IMR-90 (cell line): ENCODE measurements around the gene CDH13.

ENCODE experiments used
- BHLHE40 ChIP-seq: fragments of 150-350 bp; IDR thresholded peaks from 2 replicates; pipeline ENCODE4 v1.6.1; 2016; ENCODE audit warnings: mild to moderate bottlenecking, low read depth, low read length
- CHD1 ChIP-seq: IDR thresholded peaks from 2 replicates; pipeline ENCODE4 v1.6.1; 2012; ENCODE audit warnings: low read depth, low read length, improper control_type of control experiment
- FOS ChIP-seq: fragments of 150-350 bp; IDR thresholded peaks from 2 replicates; pipeline ENCODE4 v1.6.1; 2016; ENCODE audit warnings: low read depth, low read length
- MXI1 ChIP-seq: IDR thresholded peaks from 2 replicates; pipeline ENCODE4 v1.6.1; 2012; ENCODE audit warnings: low read depth, mild to moderate bottlenecking, low read length, moderate library complexity, borderline replicate concordance
- POLR2A ChIP-seq: IDR thresholded peaks from 2 replicates; pipeline ENCODE4 v1.6.1; 2012; ENCODE audit warnings: mild to moderate bottlenecking, low read depth, low read length
- RAD21 ChIP-seq: IDR thresholded peaks from 2 replicates; pipeline ENCODE4 v1.6.1; 2012; ENCODE audit warnings: low read length, improper control_type of control experiment
- RFX5 ChIP-seq: IDR thresholded peaks from 2 replicates; pipeline ENCODE4 v1.8.0; 2012; ENCODE audit warnings: low read depth, mild to moderate bottlenecking, low read length, moderate library complexity
- SMC3 ChIP-seq: fragments of 150-350 bp; IDR thresholded peaks from 2 replicates; pipeline ENCODE4 v1.6.1; 2016; ENCODE audit warnings: low read depth, mild to moderate bottlenecking, antibody characterized with exemption, low read length, moderate library complexity
- TF ChIP-seq, protein P1 (sequence below): conservative IDR thresholded peaks from 2 replicates; pipeline ENCODE4 v1.5.1; 2012; ENCODE audit warnings: mild to moderate bottlenecking, low read depth, low read length, improper control_type of control experiment
- TF ChIP-seq, protein P2 (sequence below): fragments of 150-350 bp; IDR thresholded peaks from 2 replicates; pipeline ENCODE4 v1.6.1; 2017; ENCODE audit warnings: mild to moderate bottlenecking, antibody characterized with exemption, low read length, low read depth
- TF ChIP-seq, protein P3 (sequence below): fragments of 150-350 bp; IDR thresholded peaks from 2 replicates; pipeline ENCODE4 v1.6.1; 2016; ENCODE audit warnings: low read depth, mild to moderate bottlenecking, low read length, moderate library complexity, borderline replicate concordance

DNA sequence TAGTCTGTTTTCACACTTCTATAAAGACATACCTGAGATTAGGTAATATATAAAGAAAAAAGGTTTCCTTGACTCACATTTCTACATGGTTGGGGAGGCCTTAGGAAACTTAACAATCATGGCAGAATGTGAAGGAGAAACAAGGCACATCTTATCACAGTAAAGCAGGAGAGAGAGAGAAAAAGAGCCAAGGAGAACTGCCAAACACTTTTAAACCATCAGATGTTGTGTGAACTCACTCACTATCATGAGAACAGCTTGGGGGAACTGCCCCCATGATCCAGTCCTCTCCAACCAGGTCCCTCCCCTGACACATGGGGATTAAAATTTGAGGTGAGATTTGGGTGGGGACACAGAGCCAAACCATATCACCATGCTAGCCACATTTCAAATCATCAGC, 547.9 kb downstream of the CDH13 start:
- TF ChIP-seq, protein P1, sequence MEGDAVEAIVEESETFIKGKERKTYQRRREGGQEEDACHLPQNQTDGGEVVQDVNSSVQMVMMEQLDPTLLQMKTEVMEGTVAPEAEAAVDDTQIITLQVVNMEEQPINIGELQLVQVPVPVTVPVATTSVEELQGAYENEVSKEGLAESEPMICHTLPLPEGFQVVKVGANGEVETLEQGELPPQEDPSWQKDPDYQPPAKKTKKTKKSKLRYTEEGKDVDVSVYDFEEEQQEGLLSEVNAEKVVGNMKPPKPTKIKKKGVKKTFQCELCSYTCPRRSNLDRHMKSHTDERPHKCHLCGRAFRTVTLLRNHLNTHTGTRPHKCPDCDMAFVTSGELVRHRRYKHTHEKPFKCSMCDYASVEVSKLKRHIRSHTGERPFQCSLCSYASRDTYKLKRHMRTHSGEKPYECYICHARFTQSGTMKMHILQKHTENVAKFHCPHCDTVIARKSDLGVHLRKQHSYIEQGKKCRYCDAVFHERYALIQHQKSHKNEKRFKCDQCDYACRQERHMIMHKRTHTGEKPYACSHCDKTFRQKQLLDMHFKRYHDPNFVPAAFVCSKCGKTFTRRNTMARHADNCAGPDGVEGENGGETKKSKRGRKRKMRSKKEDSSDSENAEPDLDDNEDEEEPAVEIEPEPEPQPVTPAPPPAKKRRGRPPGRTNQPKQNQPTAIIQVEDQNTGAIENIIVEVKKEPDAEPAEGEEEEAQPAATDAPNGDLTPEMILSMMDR, result no peak
- TF ChIP-seq, protein P2, sequence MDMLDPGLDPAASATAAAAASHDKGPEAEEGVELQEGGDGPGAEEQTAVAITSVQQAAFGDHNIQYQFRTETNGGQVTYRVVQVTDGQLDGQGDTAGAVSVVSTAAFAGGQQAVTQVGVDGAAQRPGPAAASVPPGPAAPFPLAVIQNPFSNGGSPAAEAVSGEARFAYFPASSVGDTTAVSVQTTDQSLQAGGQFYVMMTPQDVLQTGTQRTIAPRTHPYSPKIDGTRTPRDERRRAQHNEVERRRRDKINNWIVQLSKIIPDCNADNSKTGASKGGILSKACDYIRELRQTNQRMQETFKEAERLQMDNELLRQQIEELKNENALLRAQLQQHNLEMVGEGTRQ, result no peak
- TF ChIP-seq POLR2A, result no peak
- TF ChIP-seq RFX5, result no peak
- TF ChIP-seq CHD1, result no peak
- no peak for TF ChIP-seq RAD21
- no peak for TF ChIP-seq MXI1
- TF ChIP-seq BHLHE40, result no peak
- TF ChIP-seq, protein P3, sequence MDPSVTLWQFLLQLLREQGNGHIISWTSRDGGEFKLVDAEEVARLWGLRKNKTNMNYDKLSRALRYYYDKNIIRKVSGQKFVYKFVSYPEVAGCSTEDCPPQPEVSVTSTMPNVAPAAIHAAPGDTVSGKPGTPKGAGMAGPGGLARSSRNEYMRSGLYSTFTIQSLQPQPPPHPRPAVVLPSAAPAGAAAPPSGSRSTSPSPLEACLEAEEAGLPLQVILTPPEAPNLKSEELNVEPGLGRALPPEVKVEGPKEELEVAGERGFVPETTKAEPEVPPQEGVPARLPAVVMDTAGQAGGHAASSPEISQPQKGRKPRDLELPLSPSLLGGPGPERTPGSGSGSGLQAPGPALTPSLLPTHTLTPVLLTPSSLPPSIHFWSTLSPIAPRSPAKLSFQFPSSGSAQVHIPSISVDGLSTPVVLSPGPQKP, result no peak
- no peak for TF ChIP-seq FOS
- TF ChIP-seq SMC3, result no peak
